GM19351 (cell line): ENCODE data around the gene SOX6.

Experiments used
- ATAC-seq: cut with Tn5 transposase; IDR thresholded peaks from one replicate; pipeline ENCODE4 v1.9.1; 2021; ENCODE audit warnings: mild to moderate bottlenecking, moderate library complexity; ENCODE audit not compliant: unreplicated experiment

Gene SOX6

GRCh38 chr11:16011396-16011795 is 344.9 kb downstream of the SOX6 start:
- no peak for ATAC-seq

- ATAC-seq = no peak
Measured at GRCh38 chr11:16009021-16009420, 347.3 kb downstream of the SOX6 start.

DNA sequence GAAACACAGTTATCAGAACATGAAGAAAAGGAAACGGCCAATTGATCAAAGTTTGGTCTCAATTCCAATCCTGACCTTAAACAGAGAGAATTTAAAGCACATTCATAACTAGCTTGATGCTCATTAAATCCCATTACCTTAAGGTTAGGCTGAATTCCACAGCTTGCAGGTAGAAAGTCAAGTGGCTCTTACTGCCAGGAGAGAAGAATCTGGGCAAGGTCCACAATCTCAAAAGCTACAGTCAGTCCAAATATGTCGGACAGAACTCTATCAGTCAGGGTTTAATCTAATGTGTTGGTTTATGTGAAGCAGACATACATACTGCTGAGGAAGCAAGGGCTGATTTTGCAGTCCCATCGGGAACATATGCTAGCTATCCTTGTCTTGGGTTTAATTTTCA is 348.8 kb downstream of the SOX6 start:
- no peak for ATAC-seq

GRCh38 chr11:16002942-16003341 is 353.4 kb downstream of the SOX6 start:
- no peak for ATAC-seq

GRCh38 chr11:16001899-16002426 is 354.4 kb downstream of the SOX6 start:
- no peak for ATAC-seq

DNA sequence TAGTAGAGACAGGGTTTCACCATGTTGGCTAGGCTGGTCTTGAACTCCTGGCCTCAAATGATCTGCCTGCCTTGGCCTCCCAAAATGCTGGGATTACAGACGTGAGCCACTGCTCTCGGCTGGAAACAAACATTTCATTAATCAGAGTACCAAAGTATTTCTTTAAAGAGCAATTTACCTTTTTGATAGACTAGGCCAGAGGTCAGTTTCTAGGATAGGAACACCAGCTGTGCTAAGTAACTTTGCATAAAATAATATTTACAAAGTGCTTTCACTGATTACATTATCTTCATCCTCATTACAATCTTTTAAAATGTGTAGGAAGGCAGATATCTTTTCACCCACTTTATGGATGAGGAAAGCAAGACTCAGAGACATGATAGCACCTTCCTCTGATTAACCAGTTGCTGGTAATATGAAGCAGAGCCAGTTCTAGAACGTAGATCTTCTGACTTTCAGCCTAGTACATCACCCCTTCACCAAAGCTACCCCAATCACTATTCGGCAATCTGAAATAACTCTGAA is 355.2 kb downstream of the SOX6 start:
- no peak for ATAC-seq

DNA sequence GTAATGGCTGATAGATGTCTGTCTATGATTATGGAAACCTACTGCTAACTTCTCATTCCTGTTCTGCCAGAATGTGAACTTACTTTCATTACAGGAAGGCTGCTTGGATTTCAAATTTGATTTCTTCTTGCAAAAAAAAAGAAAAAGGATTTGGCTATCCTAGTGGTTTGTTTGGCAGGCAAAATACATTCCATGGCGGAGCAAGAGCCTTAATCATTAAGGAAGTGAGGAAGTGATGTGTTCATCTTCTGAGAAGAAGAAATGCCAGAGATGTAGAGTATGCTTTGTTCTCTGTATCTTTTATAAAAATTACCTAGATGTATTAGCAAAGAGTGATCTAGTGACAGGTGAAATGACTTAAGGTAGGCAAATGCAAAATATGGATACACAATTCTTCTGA is 356.3 kb downstream of the SOX6 start:
- ATAC-seq = no peak

DNA sequence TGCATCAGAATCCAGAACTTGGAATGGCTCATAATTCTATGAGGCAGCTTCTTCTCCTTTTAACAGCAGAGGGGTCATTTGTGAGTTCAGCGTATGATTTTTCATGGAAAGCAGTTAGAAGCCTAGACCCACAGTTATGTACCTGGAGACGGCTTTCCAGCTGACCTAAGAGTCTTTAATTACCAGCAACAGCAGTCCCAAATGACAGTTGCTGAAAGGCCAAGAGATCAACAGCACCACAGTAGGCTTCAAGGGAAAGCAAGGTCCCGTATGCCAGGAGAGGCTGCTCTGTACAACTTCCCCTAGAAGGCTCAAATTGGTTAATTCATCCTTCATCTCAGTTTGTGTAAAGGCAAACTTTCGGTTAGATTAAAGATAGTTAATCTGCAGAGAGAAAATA is 363.0 kb downstream of the SOX6 start:
- ATAC-seq = no peak

- ATAC-seq = no peak
Measured at GRCh38 chr11:15991215-15991614, 365.1 kb downstream of the SOX6 start.

- ATAC-seq = no peak
Measured at GRCh38 chr11:15989685-15990084, 366.7 kb downstream of the SOX6 start.

DNA sequence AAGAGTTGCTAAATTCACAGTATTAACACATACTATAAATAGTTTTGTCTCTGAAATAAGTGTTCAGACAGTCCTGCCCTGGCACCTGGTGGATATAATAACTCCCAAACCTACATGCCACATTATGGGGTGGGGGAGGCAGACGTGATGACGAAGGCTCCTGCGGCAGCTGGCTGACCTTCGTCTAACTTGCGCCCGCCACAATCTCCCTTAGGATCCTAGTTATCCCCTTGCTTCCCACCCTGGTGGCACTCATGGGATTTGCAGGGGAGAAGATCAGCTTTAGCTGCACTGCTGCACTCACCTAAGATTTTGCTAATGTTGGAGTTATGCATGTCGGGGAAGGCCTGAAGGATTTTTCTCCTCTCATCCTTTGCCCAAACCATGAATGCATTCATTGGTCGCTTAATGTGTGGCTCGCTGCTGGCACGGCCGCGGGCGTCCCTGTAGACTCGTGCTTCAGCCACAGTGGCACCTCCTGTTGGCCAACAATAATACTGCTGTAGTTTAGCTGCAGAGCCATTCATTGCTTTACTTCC is 367.6 kb downstream of the SOX6 start:
- no peak for ATAC-seq

GRCh38 chr11:15988016-15988550 is 368.3 kb downstream of the SOX6 start:
- ATAC-seq = no peak

DNA sequence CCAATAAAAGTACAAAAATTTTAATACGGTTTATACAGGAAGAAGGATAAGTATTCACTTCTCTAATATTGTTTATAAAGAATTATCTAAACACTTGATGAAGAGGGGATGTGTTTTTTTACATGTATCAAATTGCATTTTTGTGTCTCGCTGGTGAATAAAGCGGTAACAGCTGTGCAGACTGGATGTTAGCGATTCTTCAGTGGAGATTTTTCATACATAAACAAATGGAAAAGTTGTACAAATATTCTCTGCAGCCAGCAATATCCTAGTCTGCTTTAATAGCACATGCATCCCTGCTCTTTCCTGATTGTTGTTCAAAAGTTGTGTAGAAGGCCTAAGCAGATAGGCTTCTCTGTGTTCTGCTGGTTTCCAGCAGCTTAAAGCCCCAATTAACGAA is 369.3 kb downstream of the SOX6 start:
- no peak for ATAC-seq

- no peak for ATAC-seq
Measured at GRCh38 chr11:15985860-15986139, 370.5 kb downstream of the SOX6 start.

DNA sequence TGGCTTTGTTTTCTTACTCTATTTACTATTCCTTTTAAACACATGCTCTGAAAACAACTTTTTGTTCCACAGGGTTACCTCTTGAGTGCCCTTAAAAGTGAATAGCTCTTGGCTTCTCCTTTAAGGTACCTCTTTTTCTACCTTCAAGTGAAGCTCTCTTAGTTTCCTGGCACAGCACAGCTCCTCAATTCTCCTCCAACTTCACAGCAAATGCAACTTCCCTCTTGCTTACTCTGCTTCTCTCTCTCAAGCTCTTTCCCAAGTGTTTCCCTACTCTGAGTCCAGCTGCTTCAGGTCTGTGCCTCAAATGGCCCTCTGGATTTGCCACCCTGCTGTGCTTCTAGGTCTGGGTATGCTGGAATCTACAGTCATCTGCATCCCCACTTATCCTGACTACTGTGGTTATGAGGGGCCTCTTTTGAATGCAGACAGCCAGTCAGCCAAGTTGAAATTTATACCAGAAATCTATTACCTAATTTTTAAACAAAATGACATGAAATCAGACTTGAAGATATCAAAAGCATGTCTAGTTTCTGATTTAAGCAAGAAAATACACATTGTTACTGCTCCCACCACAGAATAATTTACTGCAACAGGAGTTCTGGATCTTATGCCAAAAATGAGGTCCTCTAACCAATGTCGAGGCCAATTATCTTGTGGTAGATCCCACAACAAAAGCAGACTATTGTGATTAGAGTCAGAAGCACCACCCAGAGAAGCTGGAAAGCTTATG is 371.1 kb downstream of the SOX6 start:
- no peak for ATAC-seq

DNA sequence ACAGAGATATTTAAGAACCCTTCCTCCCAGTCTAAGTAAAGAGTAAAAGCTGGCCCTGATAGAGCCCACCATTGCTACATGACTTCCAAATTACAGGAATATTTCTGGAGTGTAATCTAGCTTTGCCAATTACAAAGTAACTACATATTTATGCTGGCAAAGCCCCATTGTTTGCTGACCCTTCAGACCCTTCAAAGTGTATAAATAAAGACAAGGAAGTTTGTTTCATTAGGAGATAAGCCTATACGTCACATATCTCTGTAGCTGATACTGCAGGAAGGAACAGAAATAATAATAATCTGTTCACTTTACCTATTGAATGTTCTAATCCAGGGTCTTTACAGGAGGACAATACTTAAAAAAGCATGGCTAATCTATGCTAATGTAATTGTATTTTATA is 375.1 kb downstream of the SOX6 start:
- no peak for ATAC-seq

- no peak for ATAC-seq
Measured at GRCh38 chr11:15977116-15977515, 379.2 kb downstream of the SOX6 start.

- ATAC-seq = no peak
Measured at GRCh38 chr11:15976433-15977045, 379.8 kb downstream of the SOX6 start.

- no peak for ATAC-seq
Measured at GRCh38 chr11:15975742-15976141, 380.6 kb downstream of the SOX6 start.

- no peak for ATAC-seq
Measured at GRCh38 chr11:15972838-15973237, 383.5 kb downstream of the SOX6 start.

DNA sequence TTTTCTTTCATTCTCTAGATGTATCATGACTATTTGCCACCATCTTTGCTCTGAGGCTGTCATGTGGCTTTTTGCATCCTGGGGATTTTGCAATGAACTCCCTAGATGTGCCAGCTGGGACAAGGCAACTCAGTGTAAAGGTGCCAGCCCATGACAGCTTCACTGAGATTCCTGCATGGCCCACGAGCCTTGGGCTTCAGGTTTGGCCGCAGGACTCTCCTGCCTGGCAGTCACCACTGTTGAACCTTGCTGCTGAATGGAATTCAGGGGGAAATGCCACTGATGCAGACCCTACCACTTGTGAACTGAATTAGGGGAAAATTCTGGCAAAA is 385.2 kb downstream of the SOX6 start:
- ATAC-seq = no peak
